Mesothelial cell of epicardium (in vitro differentiated cells): ENCODE results near the gene TMEM245. TPM values are rescaled to one million over a fixed set of nuclear protein-coding genes. Genes with fewer than 3 reads are reported as not detected.
A peak's percentile ranks its signal among the peaks of the same experiment; 100 is the strongest.

Experiments
- DNase-seq, 2 experiments: peaks; one replicate each; pipeline ENCODE4 v3.0.0; 2021; ENCODE audit warnings: low spot score in 2 of 2; ENCODE audit not compliant: unreplicated experiment in 2 of 2
- H3K27ac Mint-ChIP-seq: 2 replicates; pipeline ENCODE4 v1.8.0; 2021; ENCODE audit warnings: mixed read lengths
- H3K27me3 Mint-ChIP-seq: 2 replicates; pipeline ENCODE4 v1.8.0; 2021; ENCODE audit warnings: low read depth, mixed read lengths
- H3K36me3 Mint-ChIP-seq: 2 replicates; pipeline ENCODE4 v1.8.0; 2021; ENCODE audit warnings: mixed read lengths
- H3K4me1 Mint-ChIP-seq: 2 replicates; pipeline ENCODE4 v1.8.0; 2021; ENCODE audit warnings: mixed read lengths
- H3K4me3 Mint-ChIP-seq: 2 replicates; pipeline ENCODE4 v1.8.0; 2021; ENCODE audit warnings: mild to moderate bottlenecking, moderate library complexity, mixed read lengths
- H3K9me3 Mint-ChIP-seq: 2 replicates; pipeline ENCODE4 v1.8.0; 2021; ENCODE audit warnings: mixed read lengths
- total RNA-seq: library from RNA; stranded (reverse); gene quantifications from 3 replicates; pipeline ENCODE4 v1.2.1, GENCODE V29; 2021
- TF ChIP-seq, protein P1 (sequence below): fragments of 200-600 bp; sonication (generic); IDR thresholded peaks from one replicate; pipeline ENCODE4 v1.5.0; 2021; ENCODE audit warnings: antibody characterized with exemption; ENCODE audit not compliant: unreplicated experiment

The TMEM245 gene
- total RNA-seq, 1 donor from 2014 or later, result 73.0 TPM

DNA sequence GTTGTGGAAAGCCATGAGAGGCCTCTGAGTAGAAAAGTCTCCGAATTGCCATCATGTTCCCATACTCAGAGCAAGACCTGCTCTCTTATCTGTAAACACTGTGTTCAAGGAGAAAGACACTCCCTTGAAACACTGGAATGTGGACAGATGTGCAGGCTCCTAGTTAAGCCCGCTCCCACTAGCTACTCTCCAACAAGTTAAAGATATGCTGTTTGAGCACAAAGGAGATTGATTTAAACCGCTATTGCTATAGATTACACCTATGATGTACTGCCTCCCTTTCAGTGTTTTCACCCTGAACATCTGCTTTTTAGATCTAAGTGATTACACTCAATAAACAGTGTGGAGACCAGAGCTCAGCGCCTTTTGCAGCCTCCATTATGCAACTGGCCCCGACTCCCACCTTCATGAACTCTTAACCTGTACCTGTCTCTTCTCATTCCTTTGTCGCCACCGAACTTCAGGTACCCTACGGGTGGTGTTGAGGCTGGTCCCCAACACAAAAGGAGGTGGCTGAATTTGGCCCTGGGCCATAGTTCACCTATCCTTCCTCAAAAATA is 47.5 kb downstream of the TMEM245 start:
- peaks cover 21% of the 10 kb centered on the region for H3K36me3 Mint-ChIP-seq
- peaks cover 17% of the 10 kb centered on the region for H3K4me1 Mint-ChIP-seq
- TF ChIP-seq, protein P1, sequence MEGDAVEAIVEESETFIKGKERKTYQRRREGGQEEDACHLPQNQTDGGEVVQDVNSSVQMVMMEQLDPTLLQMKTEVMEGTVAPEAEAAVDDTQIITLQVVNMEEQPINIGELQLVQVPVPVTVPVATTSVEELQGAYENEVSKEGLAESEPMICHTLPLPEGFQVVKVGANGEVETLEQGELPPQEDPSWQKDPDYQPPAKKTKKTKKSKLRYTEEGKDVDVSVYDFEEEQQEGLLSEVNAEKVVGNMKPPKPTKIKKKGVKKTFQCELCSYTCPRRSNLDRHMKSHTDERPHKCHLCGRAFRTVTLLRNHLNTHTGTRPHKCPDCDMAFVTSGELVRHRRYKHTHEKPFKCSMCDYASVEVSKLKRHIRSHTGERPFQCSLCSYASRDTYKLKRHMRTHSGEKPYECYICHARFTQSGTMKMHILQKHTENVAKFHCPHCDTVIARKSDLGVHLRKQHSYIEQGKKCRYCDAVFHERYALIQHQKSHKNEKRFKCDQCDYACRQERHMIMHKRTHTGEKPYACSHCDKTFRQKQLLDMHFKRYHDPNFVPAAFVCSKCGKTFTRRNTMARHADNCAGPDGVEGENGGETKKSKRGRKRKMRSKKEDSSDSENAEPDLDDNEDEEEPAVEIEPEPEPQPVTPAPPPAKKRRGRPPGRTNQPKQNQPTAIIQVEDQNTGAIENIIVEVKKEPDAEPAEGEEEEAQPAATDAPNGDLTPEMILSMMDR, result no peak
- DNase-seq, result no peak
- no peak overlapping the region for H3K4me3 Mint-ChIP-seq
- no peaks in the 10 kb centered on the region for H3K27me3 Mint-ChIP-seq
- peak overlapping the region; percentile 67 for H3K27ac Mint-ChIP-seq
- H3K9me3 Mint-ChIP-seq, result no peaks in the 10 kb centered on the region

DNA sequence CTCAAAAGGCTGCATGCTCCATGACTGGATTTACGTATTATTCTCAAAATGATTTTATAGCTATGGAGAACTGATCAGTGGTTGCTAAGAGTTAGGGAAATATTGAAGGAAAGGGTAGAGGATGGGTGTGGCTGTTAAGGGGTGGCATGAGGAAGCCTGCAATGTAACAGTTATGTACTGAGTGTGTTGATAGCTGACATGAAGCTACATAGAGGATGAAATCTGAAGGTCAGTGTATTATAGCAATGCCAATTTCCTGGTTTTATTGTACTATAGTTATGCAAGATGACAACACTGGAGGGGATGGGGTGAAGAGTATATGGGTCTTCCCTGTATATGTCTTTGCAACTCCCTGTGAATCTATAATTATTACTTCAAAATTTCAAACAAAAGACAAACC is 51.0 kb downstream of the TMEM245 start:
- no peak overlapping the region for H3K4me3 Mint-ChIP-seq
- H3K4me1 Mint-ChIP-seq, result peaks cover 12% of the 10 kb centered on the region
- H3K36me3 Mint-ChIP-seq, result peaks cover 19% of the 10 kb centered on the region
- H3K27me3 Mint-ChIP-seq, result no peaks in the 10 kb centered on the region
- TF ChIP-seq, protein P1, result no peak
- no peak for DNase-seq
- H3K9me3 Mint-ChIP-seq, result no peaks in the 10 kb centered on the region
- H3K27ac Mint-ChIP-seq, result no peak overlapping the region

DNA sequence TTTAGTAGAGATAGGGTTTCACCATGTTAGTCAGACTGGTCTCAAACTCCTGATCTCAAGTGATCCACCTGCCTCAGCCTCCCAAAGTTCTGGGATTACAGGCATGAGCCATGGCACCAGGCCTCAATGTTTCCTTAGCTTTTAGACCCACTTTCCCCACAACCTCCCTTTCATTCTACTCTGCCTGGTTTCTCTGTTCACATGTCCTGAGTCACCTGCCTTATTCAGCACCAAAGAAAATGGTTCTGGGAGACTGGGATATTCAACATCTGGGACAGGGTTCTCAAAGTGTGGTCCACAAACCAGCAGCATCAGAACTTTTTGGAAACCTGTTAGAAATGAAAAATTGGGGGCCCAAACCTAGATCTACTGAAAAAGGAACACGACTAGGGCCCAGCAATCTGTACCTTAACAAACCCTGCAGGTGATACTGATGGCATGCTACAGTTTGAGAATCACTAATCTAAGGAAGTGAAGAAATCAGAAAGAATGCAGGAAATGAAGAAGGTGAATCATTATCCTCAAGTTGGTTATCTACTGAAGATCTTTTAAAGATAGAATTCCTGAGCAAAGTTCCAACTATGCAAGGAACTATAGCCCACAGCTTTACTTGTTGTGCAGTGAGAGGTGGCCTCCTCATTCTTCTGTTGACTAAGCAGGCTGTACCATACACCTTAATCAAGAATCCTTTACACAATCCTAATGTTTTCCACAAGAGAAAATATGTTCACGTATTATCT is 54.6 kb downstream of the TMEM245 start:
- no peak for DNase-seq
- TF ChIP-seq, protein P1, result no peak
- H3K27me3 Mint-ChIP-seq, result no peaks in the 10 kb centered on the region
- H3K4me1 Mint-ChIP-seq, result no peaks in the 10 kb centered on the region
- H3K27ac Mint-ChIP-seq, result no peak overlapping the region
- no peak overlapping the region for H3K4me3 Mint-ChIP-seq
- peaks cover 21% of the 10 kb centered on the region for H3K36me3 Mint-ChIP-seq
- H3K9me3 Mint-ChIP-seq, result no peaks in the 10 kb centered on the region

DNA sequence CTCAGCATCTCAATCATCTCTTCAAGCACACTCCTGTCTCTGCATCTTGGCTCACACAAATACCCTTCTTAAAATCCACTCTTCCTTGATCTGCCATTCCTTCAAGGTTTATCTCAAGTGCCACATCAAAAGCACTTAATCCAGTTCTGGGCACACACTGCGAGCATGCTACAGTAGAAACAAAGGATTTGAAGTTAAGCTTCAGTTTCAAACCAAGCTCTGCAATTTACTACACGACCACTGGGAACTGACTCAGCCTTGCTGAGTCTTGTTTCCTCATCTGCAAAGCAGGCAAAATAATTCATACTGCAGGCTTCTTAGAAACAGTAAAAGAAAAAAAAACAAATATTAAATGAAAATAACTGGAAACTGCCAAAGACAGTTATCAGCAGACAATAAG is 56.0 kb downstream of the TMEM245 start:
- H3K4me1 Mint-ChIP-seq, result no peaks in the 10 kb centered on the region
- TF ChIP-seq, protein P1, result no peak
- DNase-seq, result no peak
- no peaks in the 10 kb centered on the region for H3K27me3 Mint-ChIP-seq
- H3K27ac Mint-ChIP-seq, result no peak overlapping the region
- H3K4me3 Mint-ChIP-seq, result no peak overlapping the region
- H3K36me3 Mint-ChIP-seq, result peaks cover 30% of the 10 kb centered on the region
- no peaks in the 10 kb centered on the region for H3K9me3 Mint-ChIP-seq

DNA sequence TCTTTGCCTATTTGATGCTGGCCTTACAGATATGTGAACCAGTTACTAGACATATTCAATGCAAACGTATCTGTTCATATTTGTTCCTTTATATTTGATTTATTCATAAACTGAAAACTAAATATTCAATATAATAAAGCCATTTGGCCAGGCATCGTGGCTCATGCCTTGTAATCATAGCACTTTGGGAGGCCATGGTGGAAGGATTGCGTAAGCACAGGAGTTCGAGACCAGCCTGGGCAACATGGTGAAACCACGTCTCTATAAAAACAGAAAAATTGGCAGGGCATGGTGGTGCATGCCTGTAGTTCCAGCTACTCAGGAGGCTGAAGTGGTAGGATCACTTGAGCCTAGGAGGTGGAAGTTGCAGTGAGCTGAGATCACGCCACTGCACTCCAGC is 57.2 kb downstream of the TMEM245 start:
- Mint-ChIP-seq H3K9me3 (no peaks in the 10 kb centered on the region), H3K4me1 (no peaks in the 10 kb centered on the region), H3K36me3 (peaks cover 29% of the 10 kb centered on the region), H3K27ac (no peak overlapping the region), H3K27me3 (no peaks in the 10 kb centered on the region), H3K4me3 (no peak overlapping the region)
- DNase-seq, result no peak
- TF ChIP-seq, protein P1, result no peak
